K562 (cell line): ENCODE measurements around the gene PPP6R3. TPM values are rescaled to one million over a fixed set of nuclear protein-coding genes. Genes with fewer than 3 reads are reported as not detected.
A peak's percentile ranks its signal among the peaks of the same experiment; 100 is the strongest.

Experiments used
- ATAC-seq: fragments of 200-7000 bp; cut with Tn5 transposase; 3 replicates; pipeline ENCODE4 v1.9.1; 2020; ENCODE audit warnings: moderate library complexity
- BruUV-seq: library from RNA; stranded (reverse); fragments of 400-500 nt; replicated peaks from 2 replicates; lab custom pipeline; 2021; lab: Mats Ljungman, UMichigan
- CTCF ChIA-PET: fragments of 300-600 bp; formaldehyde crosslinking; extraction: SDS; loops from one replicate; lab custom pipeline; 2021; ENCODE audit warnings: low intra/inter-chr PET ratio; lab: Yijun Ruan, JAX
- POLR2A ChIA-PET: fragments of 300-600, 350-650 bp; sonication (Branson Sonifier 250); formaldehyde crosslinking; extraction: SDS; loops from one replicate; lab custom pipeline; 2021; ENCODE audit warnings: antibody characterized with exemption, inconsistent platforms; lab: Yijun Ruan, JAX
- DNase-seq, 4 experiments: peaks; one replicate each; pipeline versions ENCODE4 v3.0.0 to v3.0.0-alpha.2; 2011 to 2018; ENCODE audit warnings: low spot score in 3 of 4, mixed read lengths in 3 of 4; ENCODE audit errors: extremely low read depth in 1 of 4
- FAIRE-seq: peaks from 2 replicates; lab custom pipeline; 2011; peaks lifted over from hg19 to GRCh38; lab: Jason Lieb, UNC
- H2AFZ ChIP-seq: 2 replicates; pipeline ENCODE4 v1.6.0; 2011; ENCODE audit warnings: low read depth, low read length, control low read depth, inconsistent platforms
- H3K27ac ChIP-seq: fragments of 200-600 bp; 3 replicates; pipeline ENCODE4 v1.8.0; 2011; ENCODE audit warnings: low read depth, mild to moderate bottlenecking, control low read depth, inconsistent platforms, low read length, moderate library complexity, mixed read lengths; ENCODE audit errors: extremely low read depth
- H3K27me3 ChIP-seq, 2 experiments: fragments of 300-600 bp in 1 of 2; 2 replicates in 1 of 2; 3 replicates in 1 of 2; pipeline versions ENCODE4 v1.6.0 to v1.8.0; 2011; ENCODE audit warnings: inconsistent platforms in 2 of 2, low read length in 2 of 2, mild to moderate bottlenecking in 1 of 2, mixed read lengths in 1 of 2, moderate library complexity in 1 of 2; ENCODE audit not compliant: control insufficient read depth in 2 of 2, insufficient read depth in 2 of 2
- H3K36me3 ChIP-seq: fragments of 300-600 bp; 3 replicates; pipeline ENCODE4 v1.8.0; 2011; ENCODE audit warnings: mild to moderate bottlenecking, low read length, inconsistent platforms; ENCODE audit not compliant: control insufficient read depth, insufficient read depth
- H3K4me1 ChIP-seq, 2 experiments: fragments of 200-600 bp in 1 of 2; replicated peaks in 1 of 2; 2 replicates in 1 of 2; 3 replicates in 1 of 2; pipeline versions ENCODE4 v1.5.1 to v1.8.0; 2011; ENCODE audit warnings: inconsistent platforms in 2 of 2, low read length in 2 of 2, mild to moderate bottlenecking in 1 of 2, mixed read lengths in 1 of 2, moderate library complexity in 1 of 2; ENCODE audit not compliant: control insufficient read depth in 2 of 2, insufficient read depth in 2 of 2
- H3K4me2 ChIP-seq: 2 replicates; pipeline ENCODE4 v1.6.1; 2011; ENCODE audit warnings: low read length, control low read depth, inconsistent platforms, mixed read lengths; ENCODE audit not compliant: insufficient read depth
- H3K4me3 ChIP-seq: fragments of 200-600 bp; sonication (generic), shearing (Covaris generic); 2 replicates; pipeline ENCODE4 v1.5.1; 2016; ENCODE audit warnings: control low read depth, inconsistent platforms
- H3K79me2 ChIP-seq: fragments of 200-600 bp; 3 replicates; pipeline ENCODE4 v1.8.0; 2011; ENCODE audit warnings: low read length, inconsistent platforms; ENCODE audit not compliant: control insufficient read depth, insufficient read depth
- H3K9ac ChIP-seq, 2 experiments: 2 replicates each; pipeline versions ENCODE4 v1.6.0 to v1.6.1; 2011; ENCODE audit warnings: low read depth in 2 of 2, low read length in 2 of 2, control low read depth in 1 of 2, inconsistent platforms in 1 of 2, mild to moderate bottlenecking in 1 of 2, mixed read lengths in 1 of 2; ENCODE audit not compliant: insufficient read depth in 1 of 2
- H3K9me1 ChIP-seq: one replicate; pipeline ENCODE4 v1.6.0; 2011; ENCODE audit warnings: inconsistent platforms, mild to moderate bottlenecking, low read length, moderate library complexity; ENCODE audit not compliant: control insufficient read depth, insufficient read depth
- H3K9me3 ChIP-seq: replicated peaks from 2 replicates; pipeline ENCODE4 v1.5.1; 2011; ENCODE audit warnings: low read depth, low read length, inconsistent platforms; ENCODE audit not compliant: control insufficient read depth, insufficient read depth
- H4K20me1 ChIP-seq: replicated peaks from 2 replicates; pipeline ENCODE4 v1.6.1; 2011; ENCODE audit warnings: low read length, inconsistent platforms, mixed read lengths; ENCODE audit not compliant: control insufficient read depth, insufficient read depth
- ARID1B ChIP-seq: fragments of 450-650 bp; IDR thresholded peaks from 2 replicates; pipeline ENCODE4 v1.6.1; 2016; ENCODE audit warnings: antibody characterized with exemption, mild to moderate bottlenecking, inconsistent platforms
- BACH1 ChIP-seq: fragments of 200-800 bp; sonication (Bioruptor generic); IDR thresholded peaks from 2 replicates; pipeline ENCODE4 v1.6.1; 2016; ENCODE audit warnings: missing genetic modification characterization, missing compliant biosample characterization
- CBFA2T3 ChIP-seq: fragments of 450-650 bp; IDR thresholded peaks from 2 replicates; pipeline ENCODE4 v1.6.1; 2017
- CEBPB ChIP-seq: fragments of 450-650 bp; IDR thresholded peaks from 2 replicates; pipeline ENCODE4 v1.6.1; 2016; ENCODE audit warnings: missing genetic modification characterization, missing compliant biosample characterization
- DPF2 ChIP-seq: fragments of 450-650 bp; IDR thresholded peaks from 2 replicates; pipeline ENCODE4 v1.6.1; 2016
- FOXK2 ChIP-seq, 2 experiments: fragments of 450-650 bp; IDR thresholded peaks in 1 of 2; conservative IDR thresholded peaks in 1 of 2; 2 replicates each; pipeline ENCODE4 v1.6.1; 2016; ENCODE audit warnings: low read depth in 2 of 2, mild to moderate bottlenecking in 1 of 2
- HDAC1 ChIP-seq, 2 experiments: fragments of 450-650 bp; IDR thresholded peaks; 2 replicates each; pipeline ENCODE4 v1.6.1; 2016 to 2017; ENCODE audit warnings: inconsistent platforms in 1 of 2, mild to moderate bottlenecking in 1 of 2, moderate library complexity in 1 of 2
- KDM1A ChIP-seq, 2 experiments: fragments of 450-650 bp; IDR thresholded peaks; 2 replicates each; pipeline ENCODE4 v1.6.1; 2016; ENCODE audit warnings: mild to moderate bottlenecking in 2 of 2
- KLF10 ChIP-seq: fragments of 250-450 bp; sonication (Bioruptor Pico); IDR thresholded peaks from 2 replicates; pipeline ENCODE4 v1.6.1; 2021; ENCODE audit warnings: matching md5 sums
- MEIS2 ChIP-seq: fragments of 450-650 bp; IDR thresholded peaks from 2 replicates; pipeline ENCODE4 v1.6.1; 2014; ENCODE audit warnings: mild to moderate bottlenecking; ENCODE audit not compliant: partially characterized antibody
- NFATC3 ChIP-seq: fragments of 450-650 bp; IDR thresholded peaks from 2 replicates; pipeline ENCODE4 v1.6.1; 2017; ENCODE audit warnings: mild to moderate bottlenecking
- PURB ChIP-seq: sonication (generic); formaldehyde crosslinking; IDR thresholded peaks from 2 replicates; pipeline ENCODE4 v1.9.0; 2021; ENCODE audit warnings: low read depth, mild to moderate bottlenecking, missing genetic modification reagents
- RCOR1 ChIP-seq, 2 experiments: IDR thresholded peaks; 2 replicates each; pipeline ENCODE4 v1.6.1; 2012; ENCODE audit warnings: low read depth in 2 of 2, low read length in 2 of 2, borderline replicate concordance in 1 of 2, improper control_type of control experiment in 1 of 2
- SAFB2 ChIP-seq: fragments of 200-400 bp; formaldehyde crosslinking; IDR thresholded peaks from 2 replicates; pipeline ENCODE4 v1.6.1; 2018; ENCODE audit warnings: borderline replicate concordance, low read length, low read depth, moderate library complexity; ENCODE audit not compliant: severe bottlenecking
- SOX6 ChIP-seq: fragments of 450-650 bp; IDR thresholded peaks from 2 replicates; pipeline ENCODE4 v1.6.1; 2014; ENCODE audit warnings: mild to moderate bottlenecking
- ZNF780A ChIP-seq: fragments of 250-450 bp; sonication (Bioruptor Pico); IDR thresholded peaks from 2 replicates; pipeline ENCODE4 v1.5.0; 2021; ENCODE audit warnings: mild to moderate bottlenecking
- WGBS: fragments of 100-300 bp; shearing (Covaris generic); methylation state at CpG from one replicate; pipeline ENCODE4 v1.1.6; 2016; ENCODE audit warnings: low coverage, mixed read lengths; ENCODE audit not compliant: insufficient coverage; ENCODE audit errors: missing lambda C conversion rate; 5-methylcytosine and 5-hydroxymethylcytosine counted together
- in situ Hi-C: fragments of 300-500 bp; cut with MboI; formaldehyde crosslinking; loops from 4 replicates; pipeline ENCODE4 v1.15.0; 2018; ENCODE audit warnings: inconsistent platforms, mixed read lengths
- intact Hi-C: fragments of 100-400 bp; cut with micrococcal nuclease; formaldehyde crosslinking; loops from 2 replicates; pipeline ENCODE4 v1.14.2; 2022
- polyA plus RNA-seq, 8 experiments: library from polyadenylated mRNA; depleted of rRNA in 4 of 8; stranded (reverse) in 5 of 8; unstranded in 3 of 8; fragments of >200 nt; fragmentation: Nextera tagmentation in 2 of 8; fragmentation: Illumina TruSeq in 1 of 8; extraction: Ambion mirVana in 2 of 8; extraction: Trizol in 1 of 8; gene quantifications; 2 replicates each; pipeline versions ENCODE4 v1.2.1 to v1.2.3, GENCODE V29; 2011 to 2014; ENCODE audit warnings: inconsistent platforms in 1 of 8, missing spikeins in 1 of 8
- total RNA-seq, 7 experiments: library from RNA; depleted of rRNA in 6 of 7; stranded (reverse); fragments of >200 nt in 6 of 7; fragmentation: Illumina TruSeq in 2 of 7; extraction: Trizol in 2 of 7; gene quantifications; 2 replicates each; pipeline versions ENCODE4 v1.2.1 to v1.2.3, GENCODE V29; 2011 to 2021; ENCODE audit warnings: low replicate concordance in 1 of 7
- TF ChIP-seq, protein P1 (sequence below), 2 experiments: fragments of 450-650 bp; IDR thresholded peaks; 2 replicates each; pipeline ENCODE4 v1.6.1; 2018; ENCODE audit warnings: mild to moderate bottlenecking in 2 of 2, low read depth in 1 of 2; ENCODE audit not compliant: partially characterized antibody in 2 of 2

Gene PPP6R3
- total and polyA plus RNA-seq, 9 of the 15 experiments (the other 6 are each of a cell fraction or from before 2014, with no cell fraction given), result 20.3 to 117 (median 80.6) TPM

DNA sequence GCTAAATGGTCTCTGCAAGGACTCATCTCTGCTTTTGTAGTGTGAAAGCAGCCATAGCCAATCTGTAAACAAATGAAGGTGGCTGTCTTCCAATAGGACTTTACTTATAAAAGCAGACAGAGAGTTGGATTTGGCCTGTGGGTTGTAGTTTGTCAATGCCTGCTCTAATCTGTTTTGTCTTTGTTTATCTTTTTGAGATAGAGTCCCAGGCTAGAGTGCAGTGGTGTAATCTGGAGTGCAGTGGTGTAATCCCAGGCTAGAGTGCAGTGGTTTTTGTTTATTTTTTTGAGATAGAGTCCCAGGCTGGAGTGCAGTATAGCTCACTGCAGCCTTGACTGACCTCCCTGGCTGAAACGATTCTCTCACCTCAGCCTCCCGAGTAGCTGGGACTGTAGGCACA lies 8.6 kb downstream of the PPP6R3 start:
- FAIRE-seq, result peak; percentile 15
- in situ Hi-C loops, result no loop called here
- TF ChIP-seq DPF2 (0 out of 2 replicates have a peak, but pooled peaks have one; percentile 30), SAFB2 (no peak), RCOR1 (IDR thresholded peaks at IDR 0.05; ENCODE audit: borderline replicate concordance in 1 of 2, low read depth in 2 of 2, low read length in 2 of 2) (peak in 1 of 2 experiments; percentile 85; a peak in 2 of 4 replicates), HDAC1 (IDR thresholded peaks at IDR 0.05) (0 out of 4 replicates have a peak, but pooled peaks of 1 of the 2 experiments have one; percentile 40), SOX6 (peak; percentile 67; the same call in 1 of the 2 replicates), ZNF780A (CRISPR knock-in tag) (no peak), ARID1B (peak; percentile 44), MEIS2 (peak; percentile 8), CEBPB (tag) (peak; percentile 40; the same call in 1 of the 2 replicates), KLF10 (CRISPR knock-in tag) (no peak), FOXK2 (conservative IDR thresholded peaks at IDR 0.05 in 1 of 2, IDR thresholded peaks at IDR 0.05 in 1 of 2; ENCODE audit: low read depth in 2 of 2) (peak in 1 of 2 experiments; percentile 62; a peak in 2 of 4 replicates), KDM1A (IDR thresholded peaks at IDR 0.05) (peak; percentile 46 to 55; a peak in 2 of 4 replicates), NFATC3 (peak; percentile 86), BACH1 (tag) (no peak), CBFA2T3 (0 out of 2 replicates have a peak, but pooled peaks have one; percentile 26), PURB (CRISPR knock-in tag) (no peak)
- TF ChIP-seq, protein P1, sequence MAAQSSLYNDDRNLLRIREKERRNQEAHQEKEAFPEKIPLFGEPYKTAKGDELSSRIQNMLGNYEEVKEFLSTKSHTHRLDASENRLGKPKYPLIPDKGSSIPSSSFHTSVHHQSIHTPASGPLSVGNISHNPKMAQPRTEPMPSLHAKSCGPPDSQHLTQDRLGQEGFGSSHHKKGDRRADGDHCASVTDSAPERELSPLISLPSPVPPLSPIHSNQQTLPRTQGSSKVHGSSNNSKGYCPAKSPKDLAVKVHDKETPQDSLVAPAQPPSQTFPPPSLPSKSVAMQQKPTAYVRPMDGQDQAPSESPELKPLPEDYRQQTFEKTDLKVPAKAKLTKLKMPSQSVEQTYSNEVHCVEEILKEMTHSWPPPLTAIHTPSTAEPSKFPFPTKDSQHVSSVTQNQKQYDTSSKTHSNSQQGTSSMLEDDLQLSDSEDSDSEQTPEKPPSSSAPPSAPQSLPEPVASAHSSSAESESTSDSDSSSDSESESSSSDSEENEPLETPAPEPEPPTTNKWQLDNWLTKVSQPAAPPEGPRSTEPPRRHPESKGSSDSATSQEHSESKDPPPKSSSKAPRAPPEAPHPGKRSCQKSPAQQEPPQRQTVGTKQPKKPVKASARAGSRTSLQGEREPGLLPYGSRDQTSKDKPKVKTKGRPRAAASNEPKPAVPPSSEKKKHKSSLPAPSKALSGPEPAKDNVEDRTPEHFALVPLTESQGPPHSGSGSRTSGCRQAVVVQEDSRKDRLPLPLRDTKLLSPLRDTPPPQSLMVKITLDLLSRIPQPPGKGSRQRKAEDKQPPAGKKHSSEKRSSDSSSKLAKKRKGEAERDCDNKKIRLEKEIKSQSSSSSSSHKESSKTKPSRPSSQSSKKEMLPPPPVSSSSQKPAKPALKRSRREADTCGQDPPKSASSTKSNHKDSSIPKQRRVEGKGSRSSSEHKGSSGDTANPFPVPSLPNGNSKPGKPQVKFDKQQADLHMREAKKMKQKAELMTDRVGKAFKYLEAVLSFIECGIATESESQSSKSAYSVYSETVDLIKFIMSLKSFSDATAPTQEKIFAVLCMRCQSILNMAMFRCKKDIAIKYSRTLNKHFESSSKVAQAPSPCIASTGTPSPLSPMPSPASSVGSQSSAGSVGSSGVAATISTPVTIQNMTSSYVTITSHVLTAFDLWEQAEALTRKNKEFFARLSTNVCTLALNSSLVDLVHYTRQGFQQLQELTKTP (IDR thresholded peaks at IDR 0.05; ENCODE audit: low read depth in 1 of 2, partially characterized antibody in 2 of 2), result peak in 1 of 2 experiments; percentile 57

More for the DNA sequence above, 8.6 kb downstream of the PPP6R3 start:
- WGBS, result 23% methylated on average over 2 of the region's 2 CpGs
- H3K4me3 ChIP-seq, result no peak overlapping the region
- H3K9ac ChIP-seq, result no peak overlapping the region
- no TSS peak for BruUV-seq
- H3K36me3 ChIP-seq, result peaks cover 58% of the 10 kb centered on the region
- intact Hi-C loops, result no loop called here
- no peaks in the 10 kb centered on the region for H3K9me3 ChIP-seq
- H3K9me1 ChIP-seq, result peaks cover 19% of the 10 kb centered on the region
- CTCF ChIA-PET, result no interaction called here
- H3K4me2 ChIP-seq, result no peak overlapping the region
- H2AFZ ChIP-seq, result no peak overlapping the region
- H3K27me3 ChIP-seq, result no peaks in the 10 kb centered on the region
- peaks cover 71% of the 10 kb centered on the region for H4K20me1 ChIP-seq
- POLR2A ChIA-PET, result interaction anchor here (1.2 kb wide), 1 partner anchor 9 kb away, joined by 5 read pairs; the partner anchor contains the start of gene PPP6R3
- ATAC-seq (peak; percentile 70), DNase-seq (no peak)
- H3K79me2 ChIP-seq, result peaks cover 98% of the 10 kb centered on the region
- H3K4me1 ChIP-seq, result peaks cover 20 to 35% of the 10 kb centered on the region in 2 experiments
- no peak overlapping the region for H3K27ac ChIP-seq
